Loucy (cell line): ENCODE data around the gene TMEM234.
A peak's percentile ranks its signal among the peaks of the same experiment; 100 is the strongest.

Experiments used
- H2AFZ ChIP-seq: fragments of 200-600 bp; sonication (generic); 2 replicates; pipeline ENCODE4 v1.6.0; 2016; ENCODE audit warnings: antibody characterized with exemption, mild to moderate bottlenecking, low read length, moderate library complexity
- H3F3A ChIP-seq: fragments of 200-600 bp; 2 replicates; pipeline ENCODE4 v1.6.0; 2016; ENCODE audit warnings: antibody characterized with exemption, low read depth, mild to moderate bottlenecking
- H3K27me3 ChIP-seq: fragments of 200-600 bp; sonication (generic); 2 replicates; pipeline ENCODE4 v1.6.1; 2014; ENCODE audit warnings: low read length, mild to moderate bottlenecking; ENCODE audit not compliant: insufficient read depth, poor library complexity, severe bottlenecking
- H3K36me3 ChIP-seq: fragments of 200-600 bp; sonication (generic); 2 replicates; pipeline ENCODE4 v1.6.1; 2016; ENCODE audit warnings: low read length; ENCODE audit not compliant: insufficient read depth
- H3K4me1 ChIP-seq: fragments of 200-600 bp; sonication (generic); 2 replicates; pipeline ENCODE4 v1.5.1; 2014; ENCODE audit warnings: low read length, mild to moderate bottlenecking; ENCODE audit not compliant: insufficient read depth, poor library complexity, severe bottlenecking
- H3K4me2 ChIP-seq: fragments of 200-600 bp; sonication (generic); 2 replicates; pipeline ENCODE4 v1.6.0; 2014; ENCODE audit warnings: antibody characterized with exemption, low read length, low read depth, mild to moderate bottlenecking; ENCODE audit not compliant: poor library complexity, severe bottlenecking
- H3K4me3 ChIP-seq: fragments of 200-600 bp; sonication (generic); 2 replicates; pipeline ENCODE4 v1.5.1; 2014; ENCODE audit warnings: low read length, mild to moderate bottlenecking, mixed read lengths; ENCODE audit not compliant: poor library complexity, severe bottlenecking
- H3K79me2 ChIP-seq: fragments of 200-600 bp; sonication (generic); 2 replicates; pipeline ENCODE4 v1.6.1; 2014; ENCODE audit warnings: low read length; ENCODE audit not compliant: insufficient read depth
- H3K9ac ChIP-seq: fragments of 200-600 bp; sonication (generic); 2 replicates; pipeline ENCODE4 v1.6.0; 2014; ENCODE audit warnings: mild to moderate bottlenecking, low read depth, low read length, moderate library complexity; ENCODE audit not compliant: poor library complexity, severe bottlenecking
- H3K9me2 ChIP-seq: fragments of 200-600 bp; sonication (generic); replicated peaks from 2 replicates; pipeline ENCODE4 v1.6.1; 2016; ENCODE audit warnings: low read depth, low read length, mixed read lengths
- H3K9me3 ChIP-seq: fragments of 200-600 bp; sonication (generic); 2 replicates; pipeline ENCODE4 v1.6.1; 2014; ENCODE audit warnings: mild to moderate bottlenecking, antibody characterized with exemption, low read length, low read depth; ENCODE audit not compliant: insufficient read depth
- H4K20me1 ChIP-seq: fragments of 200-600 bp; sonication (generic); 2 replicates; pipeline ENCODE4 v1.6.0; 2014; ENCODE audit warnings: antibody characterized with exemption, low read length, mild to moderate bottlenecking; ENCODE audit not compliant: insufficient read depth, poor library complexity, severe bottlenecking
- CTCF ChIP-seq: fragments of 200-600 bp; sonication (generic); conservative IDR thresholded peaks from 2 replicates; pipeline ENCODE4 v1.5.1; 2014; ENCODE audit warnings: mild to moderate bottlenecking, antibody characterized with exemption, low read length
- EZH2phosphoT487 ChIP-seq: fragments of 200-600 bp; IDR thresholded peaks from 2 replicates; pipeline ENCODE4 v1.6.1; 2018; ENCODE audit warnings: antibody characterized with exemption, mild to moderate bottlenecking, moderate library complexity, borderline replicate concordance

Gene TMEM234

DNA sequence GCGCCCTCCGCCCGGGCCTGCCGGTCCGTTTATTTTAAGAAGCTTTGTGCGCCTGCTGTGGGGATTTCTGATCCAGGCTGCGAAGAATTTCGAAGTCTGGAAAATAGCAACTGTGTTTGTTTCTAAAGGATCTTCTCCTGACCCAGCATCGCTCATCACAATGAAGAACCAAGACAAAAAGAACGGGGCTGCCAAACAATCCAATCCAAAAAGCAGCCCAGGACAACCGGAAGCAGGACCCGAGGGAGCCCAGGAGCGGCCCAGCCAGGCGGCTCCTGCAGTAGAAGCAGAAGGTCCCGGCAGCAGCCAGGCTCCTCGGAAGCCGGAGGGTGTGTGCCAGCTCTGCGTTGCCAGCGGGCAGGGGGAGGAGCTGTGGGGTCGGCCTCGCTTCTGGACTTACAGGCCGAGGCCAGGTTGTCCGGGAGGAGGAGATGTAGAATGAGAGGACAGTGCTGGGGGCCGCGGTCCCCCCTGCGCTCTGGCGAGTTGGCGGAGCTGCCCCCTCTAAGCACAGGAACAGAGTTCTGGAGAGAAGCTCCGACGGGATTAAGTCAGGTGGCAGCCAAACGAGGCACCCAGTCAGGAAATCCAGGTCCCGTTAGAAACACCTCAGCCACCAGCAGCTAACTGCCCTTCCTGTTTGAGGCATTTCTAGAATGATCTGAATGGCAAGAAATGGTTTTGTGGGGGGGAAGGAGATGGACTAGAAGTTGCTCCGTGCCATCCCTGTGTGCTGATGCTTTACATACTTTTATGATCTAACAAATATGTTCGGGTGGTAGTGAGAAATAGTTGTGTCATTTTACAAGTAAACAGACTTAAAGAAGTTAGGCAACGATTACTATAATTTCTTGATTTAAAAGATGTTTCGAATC is 41.7 kb downstream of the TMEM234 start:
- H3K36me3 ChIP-seq = peaks cover 10% of the 10 kb centered on the region; the same call in 1 of the 2 replicates
- peaks cover 36% of the 10 kb centered on the region for H4K20me1 ChIP-seq
- no peaks in the 10 kb centered on the region for H3F3A ChIP-seq
- no peaks in the 10 kb centered on the region for H3K9me3 ChIP-seq
- H3K4me1 ChIP-seq = peaks cover 47% of the 10 kb centered on the region
- H3K27me3 ChIP-seq = no peaks in the 10 kb centered on the region
- no peaks in the 10 kb centered on the region for H3K9me2 ChIP-seq
- H3K9ac ChIP-seq = peak overlapping the region; percentile 98
- H2AFZ ChIP-seq = peak overlapping the region; percentile 45; the same call in 1 of the 2 replicates
- H3K4me2 ChIP-seq = peak overlapping the region; percentile 95
- peak overlapping the region; percentile 92 for H3K4me3 ChIP-seq
- TF ChIP-seq EZH2phosphoT487 (no peak), CTCF (no peak)
- H3K79me2 ChIP-seq = peaks cover 50% of the 10 kb centered on the region

DNA sequence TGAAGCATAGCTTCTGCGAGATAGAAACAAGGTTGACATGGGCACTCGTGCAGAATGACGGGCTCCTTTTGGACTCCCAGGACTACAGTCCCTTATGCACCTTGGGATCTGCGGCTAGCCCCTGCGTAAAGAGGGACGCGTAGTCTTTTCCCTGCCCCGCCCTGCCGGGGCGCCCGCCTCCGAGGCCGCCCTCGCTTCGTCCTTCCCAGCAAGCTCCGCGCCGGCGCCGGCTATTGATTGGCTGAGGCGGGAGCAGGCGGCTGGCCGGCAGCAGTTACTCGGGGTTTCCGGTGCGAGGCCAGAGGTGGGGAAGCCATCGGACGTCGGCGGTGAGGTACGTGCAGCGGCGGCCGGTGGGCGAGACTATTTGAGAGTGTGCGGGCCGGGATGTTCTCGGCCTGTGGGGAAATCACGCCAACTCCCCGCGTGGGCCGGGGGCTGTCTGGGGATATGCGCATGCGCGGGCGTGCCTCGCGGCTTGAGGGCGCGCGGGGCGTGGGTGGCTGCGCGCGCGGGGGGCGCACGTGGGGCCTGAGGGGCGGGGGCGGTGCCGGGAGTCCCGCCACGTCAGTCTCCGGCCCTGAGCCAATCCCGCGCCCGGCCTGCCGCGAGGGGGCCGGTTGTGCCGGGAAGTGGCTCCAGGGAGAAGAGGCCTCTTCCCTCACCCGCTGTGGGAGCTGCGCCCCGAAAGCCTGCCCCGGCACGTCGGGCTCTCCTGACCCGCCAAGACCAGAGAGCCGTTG is 42.5 kb downstream of the TMEM234 start, which contains the start of gene TXLNA:
Gene TXLNA, plus strand, starts transcription at position 233 of the 743 bp plus-strand sequence. CDS start 671 bp downstream, outside the sequence.
- Histone ChIP-seq H3K79me2 (peaks cover 44% of the 10 kb centered on the region), H3K27me3 (no peaks in the 10 kb centered on the region), H3F3A (no peaks in the 10 kb centered on the region), H2AFZ (peak within 1 kb of the TSS; percentile 81), H4K20me1 (peaks cover 36% of the 10 kb centered on the region), H3K4me2 (peak within 1 kb of the TSS; percentile 95), H3K4me1 (peaks cover 42% of the 10 kb centered on the region), H3K36me3 (peaks cover 8% of the 10 kb centered on the region; the same call in 1 of the 2 replicates), H3K4me3 (peak within 1 kb of the TSS; percentile 92), H3K9me3 (no peaks in the 10 kb centered on the region), H3K9me2 (no peaks in the 10 kb centered on the region), H3K9ac (peak within 1 kb of the TSS; percentile 98)
- TF ChIP-seq CTCF (no peak), EZH2phosphoT487 (no peak)

GRCh38 chr1:32179193-32179442 is 43.0 kb downstream of the TMEM234 start:
- no peak for TF ChIP-seq EZH2phosphoT487
- no peak for TF ChIP-seq CTCF
- Histone ChIP-seq H3K4me2 (peak overlapping the region; percentile 95), H3K4me1 (peaks cover 37% of the 10 kb centered on the region), H3F3A (no peaks in the 10 kb centered on the region), H3K79me2 (peaks cover 39% of the 10 kb centered on the region), H3K9me2 (no peaks in the 10 kb centered on the region), H3K9ac (peak overlapping the region; percentile 98), H3K4me3 (peak overlapping the region; percentile 92), H3K36me3 (peaks cover 3% of the 10 kb centered on the region; the same call in 1 of the 2 replicates), H3K9me3 (no peaks in the 10 kb centered on the region), H3K27me3 (no peaks in the 10 kb centered on the region), H2AFZ (peak overlapping the region; percentile 81), H4K20me1 (peaks cover 34% of the 10 kb centered on the region)
